B cell (primary cell): ENCODE results near the gene PDE6B. TPM values are rescaled to one million over a fixed set of nuclear protein-coding genes. Genes with fewer than 3 reads are reported as not detected.

Source experiments
- ATAC-seq: fragments of 200-7000 bp; cut with Tn5 transposase; one replicate; pipeline ENCODE4 v1.10.0; 2021; ENCODE audit warnings: low read depth, mild to moderate bottlenecking, moderate number of reproducible peaks, moderate library complexity
- CTCF ChIA-PET: fragments of 350-600 bp; sonication (Branson Sonifier 250); formaldehyde crosslinking; loops from one replicate; lab custom pipeline; 2021; ENCODE audit warnings: antibody characterized with exemption, inconsistent platforms; lab: Charles Lee
- POLR2A ChIA-PET: fragments of 350-600 bp; sonication (Branson Sonifier 250); formaldehyde crosslinking; loops from one replicate; lab custom pipeline; 2021; ENCODE audit warnings: antibody characterized with exemption; lab: Charles Lee
- DNase-seq: peaks from one replicate; pipeline ENCODE4 v3.0.0; 2013
- H2AFZ ChIP-seq: 2 replicates; pipeline ENCODE4 v1.6.1; 2012; ENCODE audit warnings: mild to moderate bottlenecking, low read depth, low read length; ENCODE audit not compliant: insufficient read depth, poor library complexity, severe bottlenecking
- H3K27ac ChIP-seq, 2 donors: 1 replicate in 1 of 2; 2 replicates in 1 of 2; pipeline ENCODE4 v1.5.1; 2012 to 2013; ENCODE audit warnings: low read length in 2 of 2, mild to moderate bottlenecking in 2 of 2, moderate library complexity in 1 of 2
- H3K27me3 ChIP-seq, 4 experiments: fragments of 200-600 bp in 1 of 4; sonication (generic) in 1 of 4; replicated peaks in 1 of 4; 1 replicate in 2 of 4; 2 replicates in 2 of 4; pipeline versions ENCODE4 v1.6.1 to v1.7.0; 2013 to 2016; ENCODE audit warnings: low read length in 3 of 4, mild to moderate bottlenecking in 2 of 4, mixed read lengths in 1 of 4, moderate library complexity in 1 of 4; ENCODE audit not compliant: insufficient read depth in 4 of 4, control insufficient read depth in 3 of 4; ENCODE audit errors: control extremely low read depth in 1 of 4
- H3K36me3 ChIP-seq, 2 experiments: replicated peaks in 1 of 2; 1 replicate in 1 of 2; 2 replicates in 1 of 2; pipeline versions ENCODE4 v1.6.1 to v1.7.1; 2013; ENCODE audit warnings: low read length in 1 of 2; ENCODE audit not compliant: insufficient read depth in 2 of 2, control insufficient read depth in 1 of 2; ENCODE audit errors: control extremely low read depth in 1 of 2, extremely low read depth in 1 of 2
- H3K4me1 ChIP-seq, 2 donors: fragments of 200-600 bp in 1 of 2; sonication (generic) in 1 of 2; 1 replicate in 1 of 2; 2 replicates in 1 of 2; pipeline versions ENCODE4 v1.5.1 to v1.6.1; 2013 to 2017; ENCODE audit warnings: low read length in 2 of 2; ENCODE audit not compliant: control insufficient read depth in 2 of 2, insufficient read depth in 2 of 2
- H3K4me2 ChIP-seq: replicated peaks from 2 replicates; pipeline ENCODE3; 2012; ENCODE audit warnings: mild to moderate bottlenecking, low read depth, low read length; ENCODE audit not compliant: poor library complexity, severe bottlenecking
- H3K4me3 ChIP-seq, 5 experiments: fragments of 200-600 bp in 1 of 5; sonication (generic) in 1 of 5; 1 replicate in 3 of 5; 2 replicates in 2 of 5; pipeline versions ENCODE4 v1.5.1 to v1.7.0; 2011 to 2016; ENCODE audit warnings: low read length in 4 of 5, mild to moderate bottlenecking in 4 of 5, low read depth in 2 of 5, control low read depth in 1 of 5, moderate library complexity in 1 of 5; ENCODE audit not compliant: insufficient read depth in 1 of 5; ENCODE audit errors: control extremely low read depth in 1 of 5, extremely low read depth in 1 of 5
- H3K79me2 ChIP-seq: fragments of 200-600 bp; sonication (generic); one replicate; pipeline ENCODE4 v1.6.0; 2016; ENCODE audit warnings: low read length; ENCODE audit not compliant: control insufficient read depth, insufficient read depth
- H3K9ac ChIP-seq: fragments of 200-600 bp; sonication (generic); 2 replicates; pipeline ENCODE4 v1.6.1; 2017; ENCODE audit warnings: mild to moderate bottlenecking, low read length, moderate library complexity
- H3K9me3 ChIP-seq, 3 donors: one replicate each; pipeline versions ENCODE4 v1.6.1 to v1.7.1; 2013; ENCODE audit warnings: low read length in 2 of 3; ENCODE audit not compliant: control insufficient read depth in 2 of 3, insufficient read depth in 1 of 3; ENCODE audit errors: control extremely low read depth in 1 of 3
- H4K20me1 ChIP-seq: 2 replicates; pipeline ENCODE4 v1.6.0; 2012; ENCODE audit warnings: mild to moderate bottlenecking, low read length; ENCODE audit not compliant: insufficient read depth, control insufficient read depth, poor library complexity, severe bottlenecking
- H3K27ac Mint-ChIP-seq: one replicate; pipeline ENCODE4 v1.8.0; 2021; ENCODE audit warnings: mixed read lengths
- H3K27me3 Mint-ChIP-seq: one replicate; pipeline ENCODE4 v1.8.0; 2021; ENCODE audit warnings: mixed read lengths
- H3K4me1 Mint-ChIP-seq: one replicate; pipeline ENCODE4 v1.8.0; 2021; ENCODE audit warnings: mixed read lengths
- H3K4me3 Mint-ChIP-seq: one replicate; pipeline ENCODE4 v1.8.0; 2021; ENCODE audit warnings: mixed read lengths
- H3K9me3 Mint-ChIP-seq: one replicate; pipeline ENCODE4 v1.8.0; 2022; ENCODE audit warnings: mixed read lengths; ENCODE audit not compliant: insufficient read depth
- EZH2 ChIP-seq: IDR thresholded peaks from 2 replicates; pipeline ENCODE4 v1.6.1; 2012; ENCODE audit warnings: borderline replicate concordance, low read depth, mild to moderate bottlenecking, moderate library complexity, low read length; ENCODE audit not compliant: insufficient read depth, poor library complexity, severe bottlenecking
- WGBS: methylation state at CpG from one replicate; pipeline ENCODE4 v1.1.5; 2013; ENCODE audit warnings: missing lambda C conversion rate; ENCODE audit not compliant: insufficient coverage; 5-methylcytosine and 5-hydroxymethylcytosine counted together
- intact Hi-C: fragments of 100-400 bp; cut with micrococcal nuclease; formaldehyde crosslinking; loops from one replicate; pipeline ENCODE4 v1.10.0; 2022
- polyA plus RNA-seq: library from polyadenylated mRNA; depleted of rRNA; stranded (reverse); fragments of >200 nt; gene quantifications from 2 replicates; pipeline ENCODE4 v1.2.3, GENCODE V29; 2012
- total RNA-seq, 2 donors: library from RNA; stranded (reverse); fragments of 120-200 nt in 1 of 2; gene quantifications; 1 replicate in 1 of 2; 2 replicates in 1 of 2; pipeline versions ENCODE4 v1.2.3 to v1.2.4, GENCODE V29; 2013 to 2022
- TF ChIP-seq, protein P1 (sequence below): fragments of 200-600 bp; IDR thresholded peaks from one replicate; pipeline ENCODE4 v1.8.0; 2022; ENCODE audit warnings: antibody characterized with exemption, mild to moderate bottlenecking

PDE6B gene
- total and polyA plus RNA-seq, 2 donors (not counting 1 experiment from before 2014, with no cell fraction given), result 20.0 to 25.2 TPM

DNA sequence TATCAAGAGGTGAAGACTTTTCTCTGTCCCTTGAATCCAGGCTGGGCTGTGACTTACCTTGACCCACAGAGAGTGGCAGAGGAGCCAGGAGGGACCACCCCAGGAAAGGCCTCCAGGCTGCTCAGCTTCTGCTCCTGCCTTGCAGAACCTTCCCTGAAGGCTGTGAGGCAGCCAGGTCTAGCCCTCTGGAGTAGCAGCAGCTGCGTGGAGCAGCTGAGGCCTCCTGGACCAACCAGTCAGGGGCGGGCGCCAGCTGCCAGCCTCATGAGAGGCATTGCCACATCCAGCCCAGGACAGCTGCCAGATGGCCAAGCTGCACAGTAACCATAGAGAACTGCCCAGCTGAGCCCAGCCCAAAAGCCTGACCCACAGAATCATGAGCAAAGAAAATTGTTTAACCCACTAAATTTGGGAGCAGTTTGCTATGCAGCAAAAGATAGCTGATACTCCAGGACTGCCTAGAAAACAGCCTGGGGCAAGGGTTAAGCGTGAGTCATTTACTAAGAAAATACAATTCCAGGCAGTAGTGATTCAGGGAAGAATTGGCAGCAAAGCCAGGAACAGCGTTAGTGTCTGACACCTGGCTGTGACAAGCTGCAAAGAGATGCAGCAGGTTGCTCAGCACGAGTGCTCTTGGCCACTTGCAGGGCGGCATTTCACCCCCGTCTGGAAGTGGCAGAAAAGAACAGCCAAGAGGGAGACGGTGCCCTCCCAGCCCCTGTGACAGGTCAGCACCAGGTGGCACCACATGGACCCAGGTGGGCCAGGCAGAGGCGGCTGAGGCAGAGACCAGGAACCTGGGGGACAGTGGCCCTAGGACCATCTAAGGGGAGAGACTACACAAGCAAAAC, 14.7 kb upstream of the PDE6B start:
- Histone ChIP-seq H3K36me3 (no peaks in the 10 kb centered on the region), H4K20me1 (no peaks in the 10 kb centered on the region), H3K27ac (no peak overlapping the region), H3K4me3 (no peak overlapping the region), H3K79me2 (no peaks in the 10 kb centered on the region), H2AFZ (no peak overlapping the region), H3K4me2 (no peak overlapping the region), H3K27me3 (peaks cover 0 to 2% (median 0%) of the 10 kb centered on the region in 4 experiments), H3K9me3 (peaks cover 0 to 14% (median 0%) of the 10 kb centered on the region in 3 donors), H3K4me1 (no peaks in the 10 kb centered on the region), H3K9ac (no peak overlapping the region)
- intact Hi-C loops, result no loop called here
- TF ChIP-seq, protein P1, sequence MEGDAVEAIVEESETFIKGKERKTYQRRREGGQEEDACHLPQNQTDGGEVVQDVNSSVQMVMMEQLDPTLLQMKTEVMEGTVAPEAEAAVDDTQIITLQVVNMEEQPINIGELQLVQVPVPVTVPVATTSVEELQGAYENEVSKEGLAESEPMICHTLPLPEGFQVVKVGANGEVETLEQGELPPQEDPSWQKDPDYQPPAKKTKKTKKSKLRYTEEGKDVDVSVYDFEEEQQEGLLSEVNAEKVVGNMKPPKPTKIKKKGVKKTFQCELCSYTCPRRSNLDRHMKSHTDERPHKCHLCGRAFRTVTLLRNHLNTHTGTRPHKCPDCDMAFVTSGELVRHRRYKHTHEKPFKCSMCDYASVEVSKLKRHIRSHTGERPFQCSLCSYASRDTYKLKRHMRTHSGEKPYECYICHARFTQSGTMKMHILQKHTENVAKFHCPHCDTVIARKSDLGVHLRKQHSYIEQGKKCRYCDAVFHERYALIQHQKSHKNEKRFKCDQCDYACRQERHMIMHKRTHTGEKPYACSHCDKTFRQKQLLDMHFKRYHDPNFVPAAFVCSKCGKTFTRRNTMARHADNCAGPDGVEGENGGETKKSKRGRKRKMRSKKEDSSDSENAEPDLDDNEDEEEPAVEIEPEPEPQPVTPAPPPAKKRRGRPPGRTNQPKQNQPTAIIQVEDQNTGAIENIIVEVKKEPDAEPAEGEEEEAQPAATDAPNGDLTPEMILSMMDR, result no peak
- TF ChIP-seq EZH2, result no peak
- 74% methylated on average over 10 of the region's 10 CpGs for WGBS
- POLR2A ChIA-PET, result no interaction called here
- H3K27me3 Mint-ChIP-seq, result peaks cover 12% of the 10 kb centered on the region
- H3K27ac Mint-ChIP-seq, result no peak overlapping the region
- no peaks in the 10 kb centered on the region for H3K9me3 Mint-ChIP-seq
- CTCF ChIA-PET, result no interaction called here
- H3K4me3 Mint-ChIP-seq, result no peak overlapping the region
- DNase-seq, result no peak
- H3K4me1 Mint-ChIP-seq, result no peaks in the 10 kb centered on the region
- no peak for ATAC-seq

DNA sequence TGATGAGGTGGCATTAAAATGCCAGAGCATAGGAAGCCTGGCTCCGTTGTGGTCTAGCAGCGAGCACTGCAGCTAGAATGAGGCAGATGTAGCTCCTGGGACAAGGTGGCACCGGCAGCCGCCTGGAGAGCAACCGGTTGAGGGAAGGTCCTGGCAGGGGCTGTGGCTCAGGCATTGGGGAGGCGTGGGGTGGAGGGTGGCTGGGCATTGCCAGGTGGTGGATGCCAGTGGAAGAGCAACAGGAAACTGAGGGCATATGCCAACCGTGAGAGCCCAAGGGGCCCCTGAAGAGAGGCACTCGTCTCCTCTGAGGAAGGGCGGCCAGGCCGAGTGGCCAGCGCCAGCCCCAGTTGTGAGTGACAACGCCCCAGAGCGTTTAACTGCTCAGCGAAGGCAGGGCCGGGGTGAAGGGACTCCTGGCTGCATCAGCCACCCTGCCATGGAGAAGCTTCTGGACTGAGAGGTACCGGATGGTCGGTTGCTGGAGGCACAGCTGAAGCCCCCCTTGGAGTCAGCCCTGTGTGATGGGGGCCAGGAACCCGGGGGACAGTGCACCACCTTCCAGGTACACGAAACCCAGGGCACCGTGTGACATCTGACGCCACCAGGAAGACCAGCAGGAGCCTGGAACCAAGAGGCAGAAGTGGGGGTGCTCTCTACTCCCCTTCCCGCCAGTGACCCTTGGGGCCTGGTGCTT, 13.2 kb upstream of the PDE6B start:
- H3K9ac ChIP-seq, result no peak overlapping the region
- TF ChIP-seq, protein P1, result no peak
- no peak for TF ChIP-seq EZH2
- intact Hi-C loops, result no loop called here
- 80% methylated on average over 22 of the region's 22 CpGs for WGBS
- H3K9me3 Mint-ChIP-seq, result no peaks in the 10 kb centered on the region
- H3K4me3 Mint-ChIP-seq, result no peak overlapping the region
- ChIA-PET POLR2A (no interaction called here), CTCF (no interaction called here)
- no peak overlapping the region for H3K27ac Mint-ChIP-seq
- peaks cover 0 to 10% (median 0%) of the 10 kb centered on the region in 3 donors for H3K9me3 ChIP-seq
- H3K4me1 ChIP-seq, result no peaks in the 10 kb centered on the region
- H3K4me2 ChIP-seq, result no peak overlapping the region
- no peak overlapping the region for H3K27ac ChIP-seq
- no peaks in the 10 kb centered on the region for H3K79me2 ChIP-seq
- no peak for ATAC-seq
- no peak overlapping the region for H3K4me3 ChIP-seq
- no peaks in the 10 kb centered on the region for H4K20me1 ChIP-seq
- peaks cover 12% of the 10 kb centered on the region for H3K27me3 Mint-ChIP-seq
- H3K36me3 ChIP-seq, result no peaks in the 10 kb centered on the region
- H3K4me1 Mint-ChIP-seq, result no peaks in the 10 kb centered on the region
- DNase-seq, result no peak
- peaks cover 0 to 2% (median 0%) of the 10 kb centered on the region in 4 experiments for H3K27me3 ChIP-seq
- H2AFZ ChIP-seq, result no peak overlapping the region
